HepG2 (cell line): ENCODE data around the gene GCHFR. TPM values are rescaled to one million over a fixed set of nuclear protein-coding genes. Genes with fewer than 3 reads are reported as not detected.

ENCODE experiments used
- ADNP ChIP-seq: sonication (generic); formaldehyde crosslinking; IDR thresholded peaks from 2 replicates; pipeline ENCODE4 v1.4.0; 2020; ENCODE audit warnings: missing genetic modification reagents
- GLMP ChIP-seq: sonication (generic); formaldehyde crosslinking; IDR thresholded peaks from 2 replicates; pipeline ENCODE4 v1.9.0; 2021; ENCODE audit warnings: missing genetic modification reagents, mild to moderate bottlenecking, borderline replicate concordance
- HES4 ChIP-seq: sonication (generic); formaldehyde crosslinking; IDR thresholded peaks from 2 replicates; pipeline ENCODE4 v1.9.0; 2021; ENCODE audit warnings: mild to moderate bottlenecking, missing genetic modification reagents, borderline replicate concordance
- HHEX ChIP-seq: IDR thresholded peaks from 2 replicates; pipeline ENCODE4 v1.6.1; 2016; ENCODE audit warnings: control low read depth
- HNF1B ChIP-seq: sonication (generic); formaldehyde crosslinking; IDR thresholded peaks from 2 replicates; pipeline ENCODE4 v1.5.1; 2020; ENCODE audit warnings: mild to moderate bottlenecking, moderate library complexity, missing genetic modification reagents
- IRF1 ChIP-seq: sonication (generic); formaldehyde crosslinking; IDR thresholded peaks from 2 replicates; pipeline ENCODE4 v1.4.0; 2020; ENCODE audit warnings: low read depth, mild to moderate bottlenecking, missing genetic modification reagents
- KAT8 ChIP-seq: IDR thresholded peaks from 2 replicates; pipeline ENCODE4 v1.6.1; 2016; ENCODE audit warnings: missing genetic modification reagents, missing compliant biosample characterization
- PAWR ChIP-seq: sonication (generic); formaldehyde crosslinking; IDR thresholded peaks from 2 replicates; pipeline ENCODE4 v1.4.0; 2020; ENCODE audit warnings: missing genetic modification reagents, mild to moderate bottlenecking, borderline replicate concordance
- SKIL ChIP-seq: sonication (generic); formaldehyde crosslinking; IDR thresholded peaks from 2 replicates; pipeline ENCODE4 v1.8.0; 2022; ENCODE audit warnings: missing genetic modification reagents, mild to moderate bottlenecking, moderate library complexity, borderline replicate concordance
- SOX6 ChIP-seq, 2 experiments: fragments of 450-650 bp in 1 of 2; sonication (generic) in 1 of 2; formaldehyde crosslinking in 1 of 2; IDR thresholded peaks; 2 replicates each; pipeline versions ENCODE4 v1.4.0 to v1.6.1; 2017 to 2020; ENCODE audit warnings: antibody characterized with exemption in 1 of 2, mild to moderate bottlenecking in 1 of 2, missing genetic modification reagents in 1 of 2
- SP5 ChIP-seq: IDR thresholded peaks from 2 replicates; pipeline ENCODE4 v1.6.1; 2016; ENCODE audit warnings: low read depth, borderline replicate concordance
- SPEN ChIP-seq: sonication (generic); formaldehyde crosslinking; IDR thresholded peaks from 2 replicates; pipeline ENCODE4 v1.5.1; 2020; ENCODE audit warnings: low read depth, mild to moderate bottlenecking, missing genetic modification reagents
- TCF7 ChIP-seq: sonication (generic); IDR thresholded peaks from 2 replicates; pipeline ENCODE4 v1.6.1; 2016; ENCODE audit warnings: antibody characterized with exemption, low read depth
- TFDP2 ChIP-seq: sonication (generic); formaldehyde crosslinking; IDR thresholded peaks from 2 replicates; pipeline ENCODE4 v1.4.0; 2020; ENCODE audit warnings: missing genetic modification reagents
- ZNF232 ChIP-seq: sonication (generic); formaldehyde crosslinking; IDR thresholded peaks from 2 replicates; pipeline ENCODE4 v1.4.0; 2020; ENCODE audit warnings: missing genetic modification reagents, borderline replicate concordance
- ZNF296 ChIP-seq: sonication (generic); formaldehyde crosslinking; conservative IDR thresholded peaks from 2 replicates; pipeline ENCODE4 v1.5.0; 2020; ENCODE audit warnings: mild to moderate bottlenecking, missing genetic modification reagents
- ZNF687 ChIP-seq: sonication (generic); formaldehyde crosslinking; IDR thresholded peaks from 2 replicates; pipeline ENCODE4 v1.5.1; 2020; ENCODE audit warnings: mild to moderate bottlenecking, missing genetic modification reagents, moderate library complexity
- polyA plus RNA-seq, 8 experiments: library from polyadenylated mRNA; depleted of rRNA in 3 of 8; stranded (reverse) in 7 of 8; unstranded in 1 of 8; fragments of >200 nt; fragmentation: Illumina TruSeq in 4 of 8; extraction: Trizol in 4 of 8; gene quantifications; 2 replicates each; pipeline versions ENCODE4 v1.2.1 to v1.2.3, GENCODE V29; 2011 to 2016; ENCODE audit warnings: low read depth in 4 of 8, missing spikeins in 1 of 8, mixed read lengths in 1 of 8; ENCODE audit not compliant: insufficient read depth in 1 of 8
- total RNA-seq, 5 experiments: library from RNA; depleted of rRNA; stranded (reverse); fragments of >200 nt; fragmentation: Illumina TruSeq; extraction: Trizol; gene quantifications; 2 replicates each; pipeline ENCODE4 v1.2.3, GENCODE V29; 2016; ENCODE audit warnings: low read depth in 1 of 5

Gene GCHFR
- total and polyA plus RNA-seq, 2 of the 13 experiments (the other 11 are each of a cell fraction or from before 2014, with no cell fraction given) = 51.5 to 92.4 TPM

GRCh38 chr15:40793216-40793989, 29.5 kb downstream of the GCHFR start (continued):
- TF ChIP-seq SKIL (CRISPR knock-in tag) = no peak; the same call in 1 of the 2 replicates
- no peak for TF ChIP-seq ZNF296
- TF ChIP-seq HNF1B (CRISPR knock-in tag) = peak; percentile 88
- TF ChIP-seq KAT8 (CRISPR knock-in tag) = 0 out of 2 replicates have a peak, but pooled peaks have one; percentile 48
- TF ChIP-seq SOX6 (IDR thresholded peaks at IDR 0.05) = no peak
- TF ChIP-seq SOX6 (CRISPR knock-in tag; IDR thresholded peaks at IDR 0.05) = peak; percentile 94
- no peak for TF ChIP-seq ZNF687 (CRISPR knock-in tag)
- TF ChIP-seq TCF7 = 0 out of 2 replicates have a peak, but pooled peaks have one; percentile 6
- no peak for TF ChIP-seq ZNF232 (CRISPR knock-in tag)
- no peak for TF ChIP-seq SP5 (CRISPR knock-in tag)
- TF ChIP-seq PAWR (CRISPR knock-in tag) = no peak
- no peak for TF ChIP-seq GLMP (CRISPR knock-in tag)
- no peak for TF ChIP-seq ADNP (CRISPR knock-in tag)
- TF ChIP-seq HHEX (CRISPR knock-in tag) = no peak
- no peak for TF ChIP-seq IRF1 (CRISPR knock-in tag)
- TF ChIP-seq TFDP2 = peak; percentile 19; the same call in 1 of the 2 replicates
- no peak for TF ChIP-seq HES4 (CRISPR knock-in tag)
- TF ChIP-seq SPEN (CRISPR knock-in tag) = peak; percentile 49; the same call in 1 of the 2 replicates
